ENCODE measurements around the gene KIF2C. TPM values are rescaled to one million over a fixed set of nuclear protein-coding genes. Genes with fewer than 3 reads are reported as not detected.
"Not testable (repeated sequence)": the region's sequence is repeated elsewhere in the genome, so short reads cannot be mapped to it uniquely, and the experiment has no call there.

KIF2C gene
- total RNA-seq, 2 donors from 2014 or later = 2.6 to 9.1 TPM

DNA sequence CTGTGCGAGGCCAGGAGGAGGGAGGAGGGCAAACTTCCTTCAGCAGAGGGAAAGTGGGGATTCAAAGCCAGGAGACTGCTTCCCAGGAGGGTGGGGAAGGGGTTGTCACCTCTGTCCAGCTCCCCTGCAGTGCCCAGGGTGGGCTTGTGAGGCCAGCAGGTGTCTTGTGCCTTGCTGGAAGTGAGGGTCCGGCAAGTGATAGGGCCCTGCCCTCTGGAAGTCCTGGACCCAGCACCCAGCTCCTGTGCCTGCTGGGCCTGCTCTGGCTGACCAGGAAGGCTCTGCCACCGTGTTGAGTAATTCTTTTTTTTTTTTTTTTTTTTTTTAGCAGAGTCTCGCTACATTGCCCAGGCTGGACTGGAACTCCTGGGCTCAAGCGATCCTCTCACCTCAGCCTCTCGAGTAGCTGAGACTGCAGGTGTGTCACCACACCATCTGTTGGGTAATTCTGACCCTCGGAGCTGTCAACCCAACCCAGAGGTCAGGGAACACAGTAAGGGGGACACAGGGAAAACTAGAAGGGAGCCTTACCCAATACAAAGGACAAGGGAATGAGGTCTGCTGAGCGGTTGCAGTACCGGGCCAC lies 47.3 kb downstream of the KIF2C start:
- intact Hi-C loops (cut with DNase I, micrococcal nuclease) = loop anchor here in 1 of 2 donors (10.0 kb wide), 1 partner anchor 48 kb away; no protein-coding TSS in a partner anchor
- ATAC-seq (no peak), DNase-seq (peak in 1 of 2 donors; percentile 32)

DNA sequence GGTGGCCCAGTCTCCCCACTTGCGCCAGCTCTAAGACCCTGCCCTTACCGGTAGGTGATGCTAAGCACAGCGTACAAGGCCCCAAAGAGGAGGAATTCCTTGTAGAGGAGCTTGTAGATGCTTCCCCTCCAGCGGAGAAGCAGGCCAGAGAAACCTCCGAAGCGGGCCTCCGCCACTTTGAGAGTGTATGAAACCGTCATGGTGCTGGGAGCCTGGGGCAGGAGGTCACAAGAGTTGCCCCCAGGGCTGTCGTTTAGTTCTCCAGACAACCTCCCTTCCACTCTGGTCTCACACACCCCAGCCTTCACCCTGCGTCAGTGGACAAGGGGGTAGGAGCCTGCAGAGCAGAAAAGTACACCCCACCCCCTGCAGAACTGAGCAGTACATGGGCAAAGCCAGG lies 47.9 kb downstream of the KIF2C start:
- intact Hi-C loops (cut with DNase I, micrococcal nuclease) = loop anchor here in 1 of 2 donors (10.0 kb wide), 1 partner anchor 47 kb away; no protein-coding TSS in a partner anchor
- no peak for ATAC-seq
- peak in 1 of 2 donors; percentile 20 for DNase-seq

DNA sequence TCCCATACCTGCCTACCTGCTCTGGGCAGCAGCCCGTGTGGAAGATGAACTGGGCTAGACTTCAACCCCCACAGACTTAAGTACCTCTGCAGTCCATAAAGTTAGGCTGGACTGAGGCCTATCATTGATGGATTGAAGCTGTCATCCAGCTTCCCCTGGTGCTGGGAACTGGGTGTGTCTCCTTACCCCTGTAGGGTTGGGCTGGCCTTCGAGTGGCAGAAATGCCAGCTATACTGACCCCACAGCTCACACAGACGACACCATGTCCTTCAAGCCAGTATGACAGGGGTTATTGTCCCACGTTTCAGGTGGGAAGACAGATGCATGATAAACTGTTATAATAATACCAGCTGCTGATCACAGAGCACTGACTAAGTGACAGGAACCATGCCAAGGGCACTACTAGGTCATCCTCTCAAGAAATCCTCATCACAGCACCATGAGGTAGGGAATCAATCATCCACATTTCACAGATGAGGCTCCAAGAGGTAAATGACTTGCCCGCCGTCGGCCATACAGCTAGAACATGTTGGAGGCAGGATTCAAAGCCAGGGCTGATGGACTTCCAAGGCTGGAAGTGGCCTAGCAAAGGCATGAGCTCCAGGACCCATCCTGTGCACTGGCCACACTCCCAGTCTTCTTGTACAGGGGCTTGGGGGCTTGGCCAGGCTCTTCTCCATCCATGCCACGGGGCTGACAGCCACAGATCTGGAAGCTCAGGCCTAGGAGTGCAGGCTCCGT lies 48.7 kb downstream of the KIF2C start, which contains the start of gene BEST4:
TSS of gene BEST4 (minus strand) at position 51 of the 741 bp plus-strand sequence. CDS start 465 bp downstream, outside the sequence.
- ATAC-seq = no peak
- intact Hi-C loops (cut with DNase I, micrococcal nuclease) = loop anchor here in 1 of 2 donors (10.0 kb wide), 1 partner anchor 47 kb away; no protein-coding TSS in a partner anchor

DNA sequence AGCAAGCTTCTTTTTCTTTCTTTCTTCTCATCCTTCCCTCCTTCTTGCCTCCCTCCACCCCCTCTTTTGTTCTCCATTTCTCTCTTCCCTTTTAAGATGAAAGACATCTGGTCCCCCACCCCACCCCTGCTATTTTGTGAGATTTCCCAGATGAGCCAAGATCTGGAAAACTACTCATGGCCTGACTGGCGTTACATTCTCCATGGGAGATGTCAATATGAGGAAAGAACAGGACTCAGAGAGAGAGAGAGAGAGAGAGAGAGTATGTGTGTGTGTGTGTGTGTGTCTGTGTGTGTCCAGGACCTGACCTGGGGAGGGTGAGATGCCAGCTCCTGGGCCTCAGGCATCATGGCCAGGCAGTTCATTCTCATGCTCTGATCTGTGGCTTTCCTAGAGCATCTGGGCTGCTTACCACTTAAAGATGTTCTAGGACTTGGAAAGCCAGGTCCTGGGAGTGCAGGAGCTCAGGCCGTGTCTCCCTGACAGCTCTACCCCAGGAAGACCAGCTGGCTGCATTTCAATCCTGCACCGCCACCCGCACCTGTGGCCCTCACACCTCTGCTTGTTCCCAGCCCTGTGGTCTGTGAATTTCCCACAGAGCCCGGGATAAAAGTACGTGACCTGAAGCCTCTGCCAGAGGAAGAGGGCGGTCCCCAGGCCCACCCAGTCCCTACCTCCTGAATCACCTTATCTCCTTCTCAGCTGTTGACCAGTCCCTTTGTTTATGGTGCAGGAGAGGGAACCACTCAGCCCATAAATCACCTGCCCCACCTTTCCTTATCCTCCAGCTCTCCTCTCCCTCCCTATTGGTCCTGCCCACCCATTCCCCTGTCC lies 51.5 kb downstream of the KIF2C start:
- intact Hi-C loops (cut with DNase I, micrococcal nuclease) = loop anchor here in 1 of 2 donors (10.0 kb wide), 1 partner anchor 224 kb away; the partner anchor contains the start of genes HECTD3 and UROD
- ATAC-seq (peak; percentile 81), DNase-seq (peak; percentile 40 to 54)

More for the DNA sequence above, 48.7 kb downstream of the KIF2C start, which contains the start of gene BEST4:
- DNase-seq = peak in 1 of 2 donors; percentile 22

GRCh38 chr1:44792736-44793502 lies 53.3 kb downstream of the KIF2C start:
- DNase-seq = peak in 1 of 2 donors; percentile 15
- intact Hi-C loops (cut with DNase I, micrococcal nuclease) = loop anchor here in 1 of 2 donors (10.0 kb wide), 1 partner anchor 222 kb away; the partner anchor contains the start of genes HECTD3 and UROD
- ATAC-seq = no peak

DNA sequence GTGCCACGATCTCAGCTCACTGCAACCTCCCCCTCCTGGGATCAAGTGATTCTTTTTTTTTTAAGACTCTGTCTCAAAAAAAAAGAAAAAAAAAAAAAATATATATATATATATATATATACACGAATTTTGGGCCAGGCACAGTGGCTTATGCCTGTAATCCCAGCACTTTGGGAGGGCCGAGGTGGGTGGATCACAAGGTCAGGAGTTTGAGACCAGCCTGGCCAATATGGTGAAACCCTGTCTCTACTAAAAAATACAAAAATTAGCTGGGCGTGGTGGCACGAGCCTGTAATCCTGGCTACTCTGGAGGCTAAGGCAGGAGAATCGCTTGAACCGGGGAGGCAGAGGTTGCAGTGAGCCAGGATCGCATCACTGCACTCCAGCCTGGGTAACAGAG lies 58.2 kb downstream of the KIF2C start:
- ATAC-seq = not testable (repeated sequence)
- intact Hi-C loops (cut with DNase I, micrococcal nuclease) = loop anchor here in 1 of 2 donors (10.0 kb wide), 1 partner anchor 217 kb away; the partner anchor contains the start of genes HECTD3 and UROD
- peak in 1 of 2 donors; percentile 18 for DNase-seq

GRCh38 chr1:44798481-44799365 lies 59.1 kb downstream of the KIF2C start:
- intact Hi-C loops (cut with DNase I, micrococcal nuclease) = loop anchor here in 1 of 2 donors (10.0 kb wide), 1 partner anchor 216 kb away; the partner anchor contains the start of genes HECTD3 and UROD
- DNase-seq (peak in 1 of 2 donors; percentile 27), ATAC-seq (no peak)

GRCh38 chr1:44799770-44800584 lies 60.3 kb downstream of the KIF2C start, which contains the start of gene PLK3:
TSS of gene PLK3 (plus strand) at chr1:44800377. CDS start at chr1:44800464, 87 bp downstream.
- intact Hi-C loops (cut with DNase I, micrococcal nuclease) = loop anchor here in 1 of 2 donors (10.0 kb wide), 1 partner anchor 215 kb away; the partner anchor contains the start of genes HECTD3 and UROD
- peak; percentile 98 to 99 for DNase-seq
- ATAC-seq = peak; percentile 94

DNA sequence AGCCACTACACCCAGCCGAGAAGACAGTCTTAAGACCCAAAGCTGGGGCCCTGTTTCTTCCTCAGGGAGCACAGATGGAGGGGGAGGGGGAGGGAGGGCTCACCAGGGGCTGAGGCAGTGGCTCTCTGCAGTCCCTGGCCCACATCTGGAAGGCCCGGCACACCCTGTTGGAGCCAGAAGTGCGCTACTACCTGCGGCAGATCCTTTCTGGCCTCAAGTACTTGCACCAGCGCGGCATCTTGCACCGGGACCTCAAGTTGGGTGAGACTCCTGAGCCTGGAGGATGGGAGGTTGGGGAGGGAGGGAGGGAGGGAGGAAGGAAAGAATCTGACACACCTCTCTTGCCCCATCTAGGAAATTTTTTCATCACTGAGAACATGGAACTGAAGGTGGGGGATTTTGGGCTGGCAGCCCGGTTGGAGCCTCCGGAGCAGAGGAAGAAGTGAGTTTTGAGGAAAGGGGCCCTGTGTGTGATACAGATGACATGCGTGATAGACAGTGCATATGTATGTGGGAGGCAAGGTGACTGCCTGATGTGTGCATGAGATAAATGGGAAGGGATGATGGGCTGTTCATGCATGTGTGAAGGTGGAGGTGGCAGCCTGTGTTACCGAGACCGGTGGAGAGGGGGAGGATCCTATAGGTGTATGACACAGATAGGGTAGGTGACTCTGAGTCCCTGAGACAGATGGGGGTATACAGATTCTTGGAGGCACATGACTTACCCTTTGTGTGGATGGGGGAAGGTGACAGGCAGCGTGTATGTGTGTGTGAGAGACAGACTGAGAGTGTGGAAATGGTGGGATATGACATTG lies 62.1 kb downstream of the KIF2C start:
- DNase-seq = peak in 1 of 2 donors; percentile 28
- no peak for ATAC-seq
- intact Hi-C loops (cut with DNase I, micrococcal nuclease) = no loop called here

DNA sequence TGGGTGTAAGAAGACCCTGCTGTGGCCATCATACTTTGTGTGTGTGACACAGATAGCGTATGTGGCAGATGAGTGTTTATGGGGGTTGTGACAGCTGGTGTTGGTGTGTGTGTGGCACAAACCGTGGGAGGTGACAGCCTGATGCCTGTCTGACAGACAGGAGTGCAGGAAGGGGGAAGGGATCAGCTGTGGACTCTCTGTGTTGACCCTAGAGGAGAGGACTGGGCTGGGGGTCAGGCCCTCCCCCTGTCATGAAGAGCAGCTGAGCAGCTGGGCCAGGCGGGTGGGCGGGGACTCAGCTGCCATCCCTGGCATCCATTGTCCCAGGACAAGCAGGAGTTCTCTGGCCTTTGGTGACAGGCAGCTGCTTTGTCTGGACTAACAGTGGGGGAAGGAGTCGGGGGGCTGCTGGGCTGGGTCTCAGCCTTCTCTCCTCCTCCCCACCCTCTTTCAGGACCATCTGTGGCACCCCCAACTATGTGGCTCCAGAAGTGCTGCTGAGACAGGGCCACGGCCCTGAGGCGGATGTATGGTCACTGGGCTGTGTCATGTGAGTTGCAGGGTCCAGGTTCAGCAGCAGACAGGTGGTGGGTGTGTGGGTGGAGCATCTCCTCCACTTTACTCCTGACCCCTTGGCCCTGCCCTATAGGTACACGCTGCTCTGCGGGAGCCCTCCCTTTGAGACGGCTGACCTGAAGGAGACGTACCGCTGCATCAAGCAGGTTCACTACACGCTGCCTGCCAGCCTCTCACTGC lies 62.8 kb downstream of the KIF2C start:
- DNase-seq = peak in 1 of 2 donors; percentile 29
- intact Hi-C loops (cut with DNase I, micrococcal nuclease) = no loop called here
- no peak for ATAC-seq

DNA sequence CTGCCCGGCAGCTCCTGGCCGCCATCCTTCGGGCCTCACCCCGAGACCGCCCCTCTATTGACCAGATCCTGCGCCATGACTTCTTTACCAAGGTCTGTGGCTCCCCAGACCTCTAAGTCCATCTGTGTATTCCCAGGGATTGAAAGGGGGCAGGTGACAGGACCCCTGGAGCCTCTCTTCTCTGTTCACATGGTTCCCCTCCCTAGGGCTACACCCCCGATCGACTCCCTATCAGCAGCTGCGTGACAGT lies 63.4 kb downstream of the KIF2C start:
- intact Hi-C loops (cut with DNase I, micrococcal nuclease) = no loop called here
- no peak for ATAC-seq
- no peak for DNase-seq

GRCh38 chr1:44803312-44804095 lies 63.9 kb downstream of the KIF2C start:
- DNase-seq = peak in 1 of 2 donors; percentile 24
- intact Hi-C loops (cut with DNase I, micrococcal nuclease) = no loop called here
- ATAC-seq = no peak

- no peak for ATAC-seq
- DNase-seq = peak in 1 of 2 donors; percentile 28
- intact Hi-C loops (cut with DNase I, micrococcal nuclease) = no loop called here
These were observed 65.8 kb downstream of the KIF2C start for GRCh38 chr1:44805311-44806024.

Data from left colon (tissue), 2 donors.